ENCODE results near the gene CASK.
"Not testable (repeated sequence)": the region's sequence is repeated elsewhere in the genome, so short reads cannot be mapped to it uniquely, and the experiment has no call there.

CASK gene

GRCh38 chrX:41677183-41678060 is 245.9 kb downstream of the CASK start:
- no peak overlapping the region for H3K27ac ChIP-seq
- TF ChIP-seq, protein P1, sequence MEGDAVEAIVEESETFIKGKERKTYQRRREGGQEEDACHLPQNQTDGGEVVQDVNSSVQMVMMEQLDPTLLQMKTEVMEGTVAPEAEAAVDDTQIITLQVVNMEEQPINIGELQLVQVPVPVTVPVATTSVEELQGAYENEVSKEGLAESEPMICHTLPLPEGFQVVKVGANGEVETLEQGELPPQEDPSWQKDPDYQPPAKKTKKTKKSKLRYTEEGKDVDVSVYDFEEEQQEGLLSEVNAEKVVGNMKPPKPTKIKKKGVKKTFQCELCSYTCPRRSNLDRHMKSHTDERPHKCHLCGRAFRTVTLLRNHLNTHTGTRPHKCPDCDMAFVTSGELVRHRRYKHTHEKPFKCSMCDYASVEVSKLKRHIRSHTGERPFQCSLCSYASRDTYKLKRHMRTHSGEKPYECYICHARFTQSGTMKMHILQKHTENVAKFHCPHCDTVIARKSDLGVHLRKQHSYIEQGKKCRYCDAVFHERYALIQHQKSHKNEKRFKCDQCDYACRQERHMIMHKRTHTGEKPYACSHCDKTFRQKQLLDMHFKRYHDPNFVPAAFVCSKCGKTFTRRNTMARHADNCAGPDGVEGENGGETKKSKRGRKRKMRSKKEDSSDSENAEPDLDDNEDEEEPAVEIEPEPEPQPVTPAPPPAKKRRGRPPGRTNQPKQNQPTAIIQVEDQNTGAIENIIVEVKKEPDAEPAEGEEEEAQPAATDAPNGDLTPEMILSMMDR (IDR thresholded peaks at IDR 0.05) = no peak

DNA sequence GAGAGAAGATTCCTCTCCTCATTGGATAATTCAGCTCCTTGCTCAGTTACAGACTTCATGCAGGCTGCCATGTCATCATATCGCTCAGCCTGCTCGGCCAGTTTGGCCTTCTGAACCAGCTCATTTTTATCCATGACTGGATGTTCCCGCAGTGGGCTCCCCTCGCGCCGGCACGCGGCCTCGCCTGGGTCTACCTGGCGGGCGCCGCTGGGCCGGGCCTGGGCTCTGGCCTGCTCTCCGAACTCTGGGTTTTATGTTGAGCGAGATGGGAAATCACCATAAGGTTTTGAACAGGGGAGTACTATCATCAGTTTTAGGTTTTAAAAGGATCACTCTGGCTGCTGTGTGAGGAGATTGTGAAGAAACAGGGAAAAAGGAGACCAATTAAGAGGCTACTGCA is 247.0 kb downstream of the CASK start:
- not testable (repeated sequence) for H3K36me3 ChIP-seq; H3K27ac ChIP-seq; H3K27me3 ChIP-seq; H3K9me3 ChIP-seq; H3K4me3 ChIP-seq (ENCODE audit: low read depth in 1 of 2, low read length in 1 of 2); H3K4me1 ChIP-seq (ENCODE audit: control insufficient read depth in 1 of 2, insufficient read depth in 1 of 2, low read depth in 1 of 2, low read length in 1 of 2)

More at GRCh38 chrX:41677183-41678060, 245.9 kb downstream of the CASK start:
- Histone ChIP-seq H3K27me3 (no peaks in the 10 kb centered on the region), H3K9me3 (no peaks in the 10 kb centered on the region), H3K4me3 (ENCODE audit: low read depth in 1 of 2, low read length in 1 of 2) (no peak overlapping the region), H3K4me1 (ENCODE audit: control insufficient read depth in 1 of 2, insufficient read depth in 1 of 2, low read depth in 1 of 2, low read length in 1 of 2) (no peaks in the 10 kb centered on the region), H3K36me3 (no peaks in the 10 kb centered on the region)

- TF ChIP-seq, protein P1 (IDR thresholded peaks at IDR 0.05) = no peak
- no peak overlapping the region for H3K27ac ChIP-seq
- H3K4me1 ChIP-seq (ENCODE audit: control insufficient read depth in 1 of 2, insufficient read depth in 1 of 2, low read depth in 1 of 2, low read length in 1 of 2) = no peaks in the 10 kb centered on the region
- no peak overlapping the region for H3K4me3 ChIP-seq (ENCODE audit: low read depth in 1 of 2, low read length in 1 of 2)
- no peaks in the 10 kb centered on the region for H3K9me3 ChIP-seq
- no peaks in the 10 kb centered on the region for H3K36me3 ChIP-seq
- H3K27me3 ChIP-seq = no peaks in the 10 kb centered on the region
These were observed 250.7 kb downstream of the CASK start for GRCh38 chrX:41672643-41673042.

DNA sequence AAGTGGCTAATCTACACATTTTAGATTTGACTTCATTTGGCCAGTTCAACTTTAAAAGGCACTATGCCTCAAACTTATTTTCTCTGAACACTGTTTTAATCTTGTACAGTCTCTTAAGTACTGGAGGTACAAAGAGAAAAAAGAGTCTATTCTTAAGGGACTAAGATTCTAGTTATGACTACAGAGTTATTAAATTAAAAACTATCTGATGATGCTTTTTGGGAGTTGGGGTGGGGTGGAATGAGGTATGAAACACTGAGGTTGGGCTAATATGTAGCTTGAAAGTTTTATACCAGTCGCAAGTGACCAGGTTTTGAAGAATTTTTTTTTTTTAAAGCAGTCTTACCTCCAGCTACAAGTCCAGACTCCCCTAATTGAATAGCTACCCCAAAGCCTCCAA is 252.3 kb downstream of the CASK start:
- Histone ChIP-seq H3K27ac (no peak overlapping the region), H3K36me3 (no peaks in the 10 kb centered on the region), H3K4me3 (ENCODE audit: low read depth in 1 of 2, low read length in 1 of 2) (no peak overlapping the region), H3K4me1 (ENCODE audit: control insufficient read depth in 1 of 2, insufficient read depth in 1 of 2, low read depth in 1 of 2, low read length in 1 of 2) (no peaks in the 10 kb centered on the region), H3K9me3 (no peaks in the 10 kb centered on the region), H3K27me3 (no peaks in the 10 kb centered on the region)
- TF ChIP-seq, protein P1 (IDR thresholded peaks at IDR 0.05) = no peak

- Histone ChIP-seq H3K4me1 (ENCODE audit: control insufficient read depth in 1 of 2, insufficient read depth in 1 of 2, low read depth in 1 of 2, low read length in 1 of 2) (no peaks in the 10 kb centered on the region), H3K36me3 (no peaks in the 10 kb centered on the region), H3K9me3 (no peaks in the 10 kb centered on the region), H3K27ac (no peak overlapping the region), H3K27me3 (no peaks in the 10 kb centered on the region), H3K4me3 (ENCODE audit: low read depth in 1 of 2, low read length in 1 of 2) (no peak overlapping the region)
- TF ChIP-seq, protein P1 (IDR thresholded peaks at IDR 0.05) = no peak
These were observed 253.2 kb downstream of the CASK start for GRCh38 chrX:41670112-41670511.

DNA sequence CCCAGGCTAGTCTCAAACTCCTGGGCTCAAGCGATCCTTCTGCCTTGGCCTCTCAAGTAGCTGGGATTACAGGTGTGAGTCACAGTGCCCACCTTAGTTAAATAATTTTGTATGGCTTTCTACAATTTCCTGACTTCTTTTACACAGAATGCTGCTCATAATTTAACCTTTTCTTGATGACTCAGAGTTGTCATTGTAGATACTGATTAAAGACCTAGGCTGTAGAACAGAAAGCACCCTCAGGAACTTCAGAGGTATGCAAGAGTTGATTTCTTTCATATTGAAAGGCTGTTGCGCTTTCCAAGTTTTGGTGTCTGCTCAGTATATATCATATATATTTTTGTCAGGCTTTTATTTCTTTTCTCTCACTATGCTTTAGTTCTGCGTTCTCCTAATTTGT is 255.7 kb downstream of the CASK start:
- Histone ChIP-seq H3K4me3 (ENCODE audit: low read depth in 1 of 2, low read length in 1 of 2) (no peak overlapping the region), H3K4me1 (ENCODE audit: control insufficient read depth in 1 of 2, insufficient read depth in 1 of 2, low read depth in 1 of 2, low read length in 1 of 2) (no peaks in the 10 kb centered on the region), H3K27ac (no peak overlapping the region), H3K36me3 (no peaks in the 10 kb centered on the region), H3K27me3 (no peaks in the 10 kb centered on the region), H3K9me3 (no peaks in the 10 kb centered on the region)
- TF ChIP-seq, protein P1 (IDR thresholded peaks at IDR 0.05) = no peak

All from neutrophil (primary cell).